Measurements from ENCODE around the gene BCAR3. TPM values are rescaled to one million over a fixed set of nuclear protein-coding genes. Genes with fewer than 3 reads are reported as not detected.

Gene BCAR3
- total RNA-seq, 1 donor, result 32.0 TPM

GRCh38 chr1:93597709-93598108 lies 83.9 kb downstream of the BCAR3 start:
- peak; percentile 51 for DNase-seq (ENCODE audit: low read depth)
- TF ChIP-seq CTCF (IDR thresholded peaks at IDR 0.05; ENCODE audit: insufficient read depth, low read depth, low read length), result no peak
- H3K4me3 ChIP-seq (ENCODE audit: low read depth, low read length), result no peak overlapping the region

GRCh38 chr1:93596329-93597089 lies 85.1 kb downstream of the BCAR3 start:
- no peak for DNase-seq (ENCODE audit: low read depth)
- H3K4me3 ChIP-seq (ENCODE audit: low read depth, low read length), result no peak overlapping the region
- no peak for TF ChIP-seq CTCF (IDR thresholded peaks at IDR 0.05; ENCODE audit: insufficient read depth, low read depth, low read length)

DNA sequence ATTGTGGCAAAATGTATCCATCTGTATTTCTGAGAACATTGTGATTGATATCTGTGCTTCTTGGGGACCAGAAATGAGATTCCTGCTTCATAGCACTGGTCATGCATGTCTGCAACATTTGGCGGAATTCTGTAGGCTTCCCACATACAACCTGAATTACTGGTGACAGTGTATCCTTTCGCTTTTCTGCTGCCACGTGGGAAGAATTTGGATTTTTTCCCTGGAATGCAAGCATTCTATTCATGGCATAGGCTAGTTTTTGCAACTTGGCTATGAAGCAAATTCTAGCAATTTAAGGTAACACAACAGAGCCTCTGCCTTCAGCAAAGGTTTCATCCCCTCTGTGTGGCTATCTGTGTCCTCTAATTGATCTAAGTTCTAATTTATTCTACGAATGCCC lies 85.9 kb downstream of the BCAR3 start:
- no peak for DNase-seq (ENCODE audit: low read depth)
- no peak for TF ChIP-seq CTCF (IDR thresholded peaks at IDR 0.05; ENCODE audit: insufficient read depth, low read depth, low read length)
- no peak overlapping the region for H3K4me3 ChIP-seq (ENCODE audit: low read depth, low read length)

DNA sequence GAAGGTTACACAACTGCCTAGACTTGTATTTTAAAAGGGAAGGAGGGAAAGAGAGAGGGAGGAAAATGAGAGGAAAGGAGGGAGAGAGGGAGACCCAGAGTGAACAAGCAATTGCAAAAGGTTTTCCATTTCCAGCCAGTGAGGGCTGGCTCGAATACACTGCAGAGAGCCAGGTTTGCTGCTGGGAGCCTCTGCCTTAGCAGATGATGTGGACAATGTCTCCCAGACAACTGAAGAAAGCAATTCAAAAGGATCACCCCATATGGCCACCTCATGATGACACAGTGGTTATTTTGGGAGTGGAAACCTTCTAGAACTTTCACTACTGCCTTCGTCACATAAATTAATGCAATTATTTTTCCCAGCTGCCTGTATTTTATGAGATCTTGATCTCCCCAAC lies 86.4 kb downstream of the BCAR3 start:
- no peak overlapping the region for H3K4me3 ChIP-seq (ENCODE audit: low read depth, low read length)
- TF ChIP-seq CTCF (IDR thresholded peaks at IDR 0.05; ENCODE audit: insufficient read depth, low read depth, low read length), result no peak
- peak; percentile 58 for DNase-seq (ENCODE audit: low read depth)

GRCh38 chr1:93594603-93594880 lies 87.1 kb downstream of the BCAR3 start:
- DNase-seq (ENCODE audit: low read depth), result peak; percentile 67
- no peak overlapping the region for H3K4me3 ChIP-seq (ENCODE audit: low read depth, low read length)
- TF ChIP-seq CTCF (IDR thresholded peaks at IDR 0.05; ENCODE audit: insufficient read depth, low read depth, low read length), result no peak

DNA sequence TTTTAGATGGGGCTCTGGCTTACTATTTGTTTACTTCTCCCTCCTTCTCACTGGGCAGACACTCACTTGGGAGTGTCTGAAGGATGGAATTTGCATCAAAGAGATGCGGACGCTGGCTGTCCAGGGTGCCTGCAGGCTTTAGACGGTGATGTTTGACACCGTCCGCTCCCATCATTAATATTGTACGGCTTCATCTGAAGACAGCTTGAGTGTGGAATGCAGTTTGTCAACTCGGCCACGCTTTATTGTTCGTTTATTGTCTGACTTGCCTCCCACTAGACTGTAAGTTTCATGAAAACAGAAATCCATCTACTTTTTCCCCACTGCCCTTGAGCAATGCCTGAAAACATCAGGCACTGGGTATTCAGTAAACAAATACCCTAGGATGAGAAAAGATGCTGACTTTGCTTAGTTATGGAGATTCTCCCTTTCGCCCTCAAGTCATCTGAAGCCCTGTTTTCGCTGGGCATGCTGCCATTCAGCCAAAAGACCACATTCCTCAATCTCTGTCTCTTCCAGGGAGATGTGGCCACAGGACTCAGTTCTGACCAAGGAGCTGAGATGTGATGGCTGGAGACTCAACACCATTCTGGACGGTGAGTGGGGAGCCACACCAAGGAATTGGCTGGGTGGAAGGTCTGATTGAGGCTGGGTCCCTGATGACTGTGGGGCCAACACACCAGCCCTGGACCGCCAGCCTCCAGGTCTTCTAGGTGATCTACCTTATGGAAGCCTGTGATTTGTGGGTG lies 87.6 kb downstream of the BCAR3 start:
- peak; percentile 48 for DNase-seq (ENCODE audit: low read depth)
- TF ChIP-seq CTCF (IDR thresholded peaks at IDR 0.05; ENCODE audit: insufficient read depth, low read depth, low read length), result no peak
- H3K4me3 ChIP-seq (ENCODE audit: low read depth, low read length), result no peak overlapping the region
